Measurements from ENCODE around the gene PRMT7. TPM values are rescaled to one million over a fixed set of nuclear protein-coding genes. Genes with fewer than 3 reads are reported as not detected.

Gene PRMT7
- total and polyA plus RNA-seq, 2 of the 8 experiments (the other 6 are each of a cell fraction or from before 2014, with no cell fraction given), result 48.2 to 49.3 TPM

DNA sequence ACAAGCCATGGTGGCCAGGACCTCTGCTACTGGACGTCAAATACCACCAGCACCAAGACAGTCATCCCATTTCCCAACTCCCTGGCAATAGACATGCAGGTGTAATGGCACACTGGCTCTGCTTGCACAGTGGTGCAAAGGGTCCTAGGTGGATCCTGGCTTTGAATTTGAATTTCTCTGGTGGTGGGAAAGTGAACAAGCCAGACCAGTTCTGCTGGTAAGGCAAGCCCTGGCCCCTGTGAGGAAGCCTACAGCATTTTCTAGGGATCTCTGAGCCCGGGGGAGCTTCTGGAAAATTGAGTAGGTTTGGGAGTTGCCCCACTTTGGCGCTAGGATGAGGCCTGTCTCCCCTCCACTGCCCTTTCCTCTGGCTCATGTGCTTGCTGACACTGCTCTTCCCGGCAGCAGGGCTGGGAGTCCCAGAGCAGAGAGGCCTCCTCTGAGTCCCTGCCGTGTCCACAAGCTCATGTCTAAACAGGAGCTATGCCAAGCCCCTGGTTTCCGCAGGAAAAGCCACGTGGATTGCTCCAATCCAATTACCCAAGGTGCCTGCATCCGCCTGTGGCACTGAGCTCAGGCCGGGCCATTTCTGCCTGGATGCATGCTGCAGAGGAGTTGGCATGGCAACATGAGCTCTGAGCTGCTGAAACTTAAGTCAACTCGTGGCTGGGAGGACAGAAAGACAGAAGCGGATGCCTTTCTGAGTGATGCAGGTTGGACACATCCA lies 67.0 kb downstream of the PRMT7 start (continued):
- no peak for TF ChIP-seq CHD7 (IDR thresholded peaks at IDR 0.05; ENCODE audit: insufficient replicate concordance, low read length)
- TF ChIP-seq SRF (IDR thresholded peaks at IDR 0.05; ENCODE audit: low read depth, low read length), result no peak
- TF ChIP-seq RNF2 (IDR thresholded peaks at IDR 0.05; ENCODE audit: borderline replicate concordance, low read depth, low read length, missing control alignments, poor library complexity, severe bottlenecking), result no peak
- TF ChIP-seq EZH2 (IDR thresholded peaks at IDR 0.05; ENCODE audit: low read depth, low read length, severe bottlenecking), result no peak
- TF ChIP-seq FOSL1 (IDR thresholded peaks at IDR 0.05; ENCODE audit: insufficient read depth, low read depth, low read length), result no peak
